ENCODE measurements around the gene TPD52L2.

Gene TPD52L2

DNA sequence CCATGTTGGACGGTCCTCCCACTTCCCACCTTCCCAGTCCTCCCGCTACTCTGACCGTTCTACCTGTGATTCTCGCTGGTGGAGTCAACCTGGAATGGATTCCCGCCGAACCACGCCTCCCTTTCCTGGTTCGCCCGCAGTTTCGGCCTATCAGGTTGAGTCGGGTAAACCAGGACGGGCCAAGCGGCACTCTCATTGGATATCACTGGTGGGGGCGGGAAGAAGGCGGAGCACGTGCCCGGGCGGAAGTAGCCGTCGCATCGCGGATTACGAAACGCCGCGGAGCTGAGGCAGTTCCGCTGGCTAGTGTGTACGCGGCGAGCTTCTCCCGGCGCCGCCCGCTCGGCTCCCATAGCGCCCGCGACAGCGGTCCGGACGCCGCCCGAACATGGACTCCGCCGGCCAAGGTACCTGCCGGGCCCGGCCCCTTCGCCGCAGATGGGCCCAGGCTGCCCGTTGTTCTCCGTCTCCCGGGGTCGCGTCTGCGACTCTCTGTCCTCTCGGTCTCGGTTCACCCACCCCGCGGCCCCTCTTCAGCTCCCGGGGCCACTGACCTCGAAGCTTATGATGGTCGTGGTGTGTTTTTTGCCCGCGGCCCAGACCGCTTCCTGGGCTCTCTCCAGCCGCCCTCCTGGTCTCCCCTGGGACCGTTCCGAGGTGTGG is at the start of gene TPD52L2:
TPD52L2 (plus strand) TSS at position 293 of the 663 bp plus-strand sequence; CDS start at position 389, 96 bp downstream.
- DNase-seq (ENCODE audit: low spot score): peak; percentile 98

DNA sequence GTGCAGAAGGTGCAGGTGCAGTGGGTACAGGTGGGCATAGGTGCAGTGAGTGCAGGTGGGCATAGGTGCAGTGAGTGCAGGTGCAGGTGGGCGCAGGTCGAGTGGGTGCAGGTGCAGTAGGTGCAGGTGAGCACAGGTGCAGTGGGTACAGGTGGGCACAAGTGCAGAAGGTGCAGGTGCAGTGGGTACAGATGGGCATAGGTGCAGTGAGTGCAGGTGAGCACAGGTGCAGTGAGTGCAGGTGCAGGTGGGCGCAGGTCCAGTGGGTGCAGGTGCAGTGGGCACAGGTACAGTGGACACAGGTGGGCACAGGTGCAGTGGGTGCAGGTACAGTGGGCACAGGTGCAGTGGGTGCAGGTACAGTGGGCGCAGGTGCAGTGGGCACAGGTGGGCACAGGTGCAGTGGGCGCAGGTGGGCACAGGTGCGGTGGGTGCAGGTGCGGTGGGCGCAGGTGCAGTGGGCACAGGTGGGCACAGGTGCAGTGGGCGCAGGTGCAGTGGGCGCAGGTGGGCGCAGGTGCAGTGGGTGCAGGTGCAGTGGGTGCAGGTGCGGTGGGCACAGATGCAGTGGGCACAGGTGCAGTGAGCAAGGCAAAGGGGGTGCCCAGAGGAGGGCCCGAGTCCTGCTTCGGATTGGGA is 49.3 kb upstream of the TPD52L2 start:
- DNase-seq (ENCODE audit: low spot score): no peak

DNA sequence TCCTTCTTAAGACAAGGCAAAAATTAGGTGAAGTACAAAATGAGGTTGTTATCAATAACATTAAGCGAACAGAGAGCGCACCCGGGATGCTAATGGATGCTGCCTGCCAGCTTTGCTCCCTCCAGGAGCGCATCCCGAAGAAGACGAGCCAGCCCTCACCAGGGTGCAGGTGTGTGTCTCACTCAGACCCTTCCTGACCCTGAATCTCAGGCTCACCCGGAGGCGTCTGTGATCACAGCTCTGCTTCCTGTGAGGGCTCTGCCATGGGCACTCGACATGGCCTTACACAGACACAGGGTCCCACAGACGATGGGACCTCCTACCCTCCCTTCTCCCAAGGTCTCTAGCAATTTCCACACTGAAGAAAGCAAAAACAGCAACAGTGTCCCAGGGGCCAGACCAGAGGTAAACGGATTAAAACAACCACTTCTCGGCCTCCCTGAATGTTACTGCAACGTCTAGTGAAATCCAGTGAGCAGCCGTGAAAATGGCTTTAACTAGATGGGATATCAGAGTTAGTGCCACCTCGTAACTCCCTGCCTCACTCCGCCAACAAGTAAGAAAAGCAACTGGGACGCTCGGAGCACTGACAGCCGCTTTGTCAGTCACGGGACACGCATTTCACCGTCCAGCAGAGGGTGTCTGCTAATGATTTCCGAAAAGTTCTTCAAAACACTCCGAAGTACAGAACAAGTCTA is 45.7 kb upstream of the TPD52L2 start:
- no peak for DNase-seq (ENCODE audit: low spot score)

DNA sequence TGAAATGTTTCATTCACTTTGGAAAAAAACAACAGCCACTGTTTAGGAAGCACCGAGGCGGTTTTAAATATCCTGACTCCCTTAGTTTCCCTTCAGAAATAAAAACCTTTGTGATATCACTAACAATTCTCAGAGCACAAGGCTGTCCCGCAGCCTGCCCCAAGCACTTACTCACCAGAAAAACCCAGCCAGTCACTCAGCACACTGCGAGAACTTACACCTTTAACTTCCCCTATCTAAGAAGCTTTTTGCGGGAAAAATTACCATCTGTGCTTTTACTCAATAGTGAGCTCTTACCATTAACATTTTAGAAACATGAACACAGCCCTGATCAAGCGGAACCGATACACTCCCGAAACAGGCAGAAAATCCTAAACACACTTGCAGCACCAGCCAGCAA is 43.3 kb upstream of the TPD52L2 start:
- peak; percentile 40 for DNase-seq (ENCODE audit: low spot score)

DNA sequence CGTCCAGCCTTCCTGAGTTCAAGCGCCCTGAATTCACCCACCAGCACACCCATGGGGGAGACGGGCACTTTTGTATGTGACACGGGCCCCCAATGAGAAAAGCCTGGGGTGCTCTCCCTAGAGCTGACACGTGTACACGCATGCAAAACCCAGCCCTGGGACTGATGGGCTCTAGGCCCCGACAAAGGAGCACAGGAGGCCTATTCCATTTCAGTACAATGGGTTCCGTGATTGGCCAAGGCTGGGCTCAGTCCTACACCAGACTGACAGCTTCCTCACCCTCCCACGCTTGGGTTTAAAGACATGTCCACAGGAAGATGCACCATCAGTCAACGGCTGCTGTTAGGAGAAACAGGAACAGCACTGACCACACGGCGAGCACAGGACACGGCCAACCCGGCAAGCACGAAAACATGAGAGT is 42.8 kb upstream of the TPD52L2 start:
- no peak for DNase-seq (ENCODE audit: low spot score)

DNA sequence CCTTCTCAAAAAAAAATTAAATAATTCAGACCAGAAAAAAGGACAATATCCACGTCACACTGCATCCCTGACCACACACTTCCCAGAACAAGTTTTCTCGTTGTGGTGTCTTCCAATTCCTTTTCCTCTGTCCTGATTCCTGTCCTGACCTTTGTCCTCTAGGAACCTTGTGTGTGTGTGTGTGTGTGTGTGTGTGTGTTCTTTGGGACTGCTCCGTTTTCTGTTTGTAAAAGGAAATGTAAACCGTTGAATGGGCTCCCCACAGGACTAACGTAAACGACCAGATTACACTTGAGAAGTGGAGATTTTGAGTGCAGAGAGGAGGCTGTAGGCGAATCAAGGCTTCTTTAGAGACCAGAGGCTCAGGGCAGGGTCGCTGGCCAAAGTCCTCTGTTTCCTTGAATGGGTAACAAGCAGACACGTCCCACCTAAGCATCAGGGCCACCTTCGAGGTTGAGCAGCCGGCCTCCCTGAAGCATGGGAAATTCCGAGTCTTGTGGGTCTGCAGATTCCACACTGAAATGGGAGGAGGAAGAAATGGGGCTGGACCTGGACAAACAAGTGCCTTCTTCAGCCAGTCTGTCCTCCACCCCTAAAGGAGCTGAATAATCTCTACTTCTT is 41.3 kb upstream of the TPD52L2 start:
- DNase-seq (ENCODE audit: low spot score): no peak

DNA sequence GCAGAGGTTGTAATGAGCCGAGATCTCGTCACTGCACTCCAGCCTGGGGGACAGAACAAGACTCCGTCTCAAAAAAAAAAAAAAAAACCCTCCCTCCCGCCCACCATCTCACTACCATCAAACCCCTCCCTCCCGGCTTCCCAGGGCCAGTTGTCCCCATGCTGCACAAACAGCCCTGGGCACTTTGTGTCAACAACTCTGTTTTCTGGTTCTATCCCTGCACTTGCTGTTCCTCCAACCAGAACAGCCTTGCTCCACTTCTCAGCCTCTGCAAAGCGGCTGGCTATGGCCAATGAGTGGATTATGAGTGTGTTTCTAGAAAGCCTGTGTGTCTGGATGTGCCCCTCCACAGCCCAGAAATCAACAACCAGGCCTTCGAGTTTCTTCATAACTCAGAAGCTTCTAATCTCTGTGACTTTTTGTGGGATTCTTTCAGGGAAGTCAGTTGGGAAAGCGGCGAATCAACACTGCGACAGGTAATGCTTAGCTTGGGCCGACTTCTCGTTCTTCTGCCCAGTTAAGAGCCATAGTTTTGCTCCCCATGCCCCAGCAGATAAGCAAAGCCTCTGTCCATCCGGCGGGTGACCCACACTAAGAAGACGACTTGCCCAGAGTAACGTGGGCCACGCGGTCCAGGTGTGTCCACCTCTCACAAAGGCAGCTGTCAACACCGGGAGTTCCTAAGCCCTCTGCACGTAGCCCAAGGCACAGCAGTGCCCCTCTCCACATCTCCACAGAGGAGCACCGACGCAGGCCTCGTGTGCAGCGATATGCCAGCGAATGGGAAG is 39.5 kb upstream of the TPD52L2 start:
- DNase-seq (ENCODE audit: low spot score): no peak

DNA sequence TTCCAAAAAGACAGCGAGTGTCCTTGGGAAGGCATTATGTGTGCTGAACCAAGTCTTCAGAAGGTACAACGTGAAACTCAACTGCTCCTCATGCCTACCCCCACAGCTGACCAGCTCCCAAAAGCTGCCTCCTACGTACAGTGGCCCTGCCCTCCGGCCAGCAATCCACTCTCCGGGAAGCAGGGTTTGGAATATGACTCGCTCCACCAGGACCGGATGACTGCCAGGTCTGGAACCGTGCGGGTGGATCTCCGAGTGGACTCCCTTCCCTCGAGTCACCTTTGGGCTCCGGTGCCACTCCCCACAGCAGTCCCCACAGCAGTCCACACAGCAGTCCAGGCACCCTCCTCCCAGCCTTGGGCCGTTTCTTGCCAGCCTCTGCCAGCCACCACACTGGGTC is 38.3 kb upstream of the TPD52L2 start:
- no peak for DNase-seq (ENCODE audit: low spot score)

DNA sequence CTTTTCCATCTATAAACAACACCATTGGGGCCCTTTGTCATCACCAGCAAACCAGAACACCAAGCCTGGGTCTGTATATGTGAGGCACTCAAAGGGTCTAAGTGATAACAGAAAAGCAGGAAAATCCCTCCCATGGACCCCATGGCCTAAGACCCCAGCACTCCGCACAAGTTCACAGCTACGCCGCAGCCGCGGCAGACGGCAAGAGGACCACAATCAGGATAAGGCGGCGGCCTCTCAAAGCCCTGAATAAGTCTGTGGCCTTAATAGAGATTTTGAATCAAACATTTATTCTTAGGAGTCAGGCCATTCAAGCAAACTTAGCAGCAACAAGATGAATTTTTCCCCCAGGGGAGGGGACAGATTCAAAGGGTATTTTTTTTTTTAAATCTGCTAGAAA is 36.9 kb upstream of the TPD52L2 start:
- no peak for DNase-seq (ENCODE audit: low spot score)

DNA sequence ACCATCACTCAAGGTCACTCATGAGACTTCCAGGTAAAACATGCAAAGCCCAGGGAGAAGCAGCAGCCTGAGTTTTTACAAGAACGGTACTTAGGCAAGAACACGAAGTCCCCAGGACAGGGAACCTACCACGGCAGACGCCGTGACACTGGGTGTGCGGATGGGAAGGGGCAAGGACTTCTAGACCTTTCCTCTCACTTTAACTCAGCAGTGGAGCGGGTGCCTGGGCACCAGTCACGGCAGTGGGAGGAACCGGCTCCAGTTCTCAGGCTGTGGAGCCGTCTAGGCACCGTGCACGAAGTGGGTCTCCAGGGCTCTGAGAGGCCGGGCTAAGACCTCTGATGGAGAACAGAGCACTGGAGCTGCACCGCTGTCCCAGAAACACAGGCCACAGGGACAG is 36.5 kb upstream of the TPD52L2 start:
- DNase-seq (ENCODE audit: low spot score): no peak

DNA sequence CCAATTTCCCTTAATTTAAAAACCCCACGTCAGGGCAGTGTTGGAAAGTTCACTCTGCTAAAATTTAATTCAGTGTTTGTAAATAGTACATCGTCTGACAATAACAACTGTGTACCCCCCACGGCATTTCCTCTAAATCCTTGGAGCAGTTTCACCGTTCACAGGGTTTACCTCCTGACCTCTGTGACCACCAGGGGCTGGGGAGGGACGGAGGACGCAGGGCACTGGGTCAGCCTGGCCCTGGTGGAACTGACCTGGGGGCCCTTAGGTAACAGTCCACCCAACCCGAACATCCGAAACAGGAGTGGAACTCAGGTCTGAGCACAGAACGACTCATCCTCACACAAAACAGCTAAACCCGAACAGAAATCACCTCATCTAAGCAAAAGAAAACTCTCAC is 36.1 kb upstream of the TPD52L2 start:
- no peak for DNase-seq (ENCODE audit: low spot score)

DNA sequence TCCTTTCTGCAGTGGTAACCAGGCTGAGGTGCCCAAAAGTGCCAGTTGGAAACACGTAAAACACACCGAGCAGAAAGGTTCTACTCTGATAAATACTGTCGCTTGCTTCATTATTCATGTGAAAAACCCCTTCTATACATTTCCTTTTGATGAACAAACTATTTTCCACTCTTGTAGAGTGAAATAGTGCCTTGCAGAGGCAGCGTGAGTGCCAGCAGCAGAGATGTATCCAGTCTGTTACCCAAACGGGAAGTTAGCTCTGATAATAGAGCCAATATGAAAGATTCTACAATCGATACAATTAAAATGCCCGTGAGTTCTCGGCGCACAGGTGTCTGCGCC is 35.5 kb upstream of the TPD52L2 start:
- DNase-seq (ENCODE audit: low spot score): no peak

DNA sequence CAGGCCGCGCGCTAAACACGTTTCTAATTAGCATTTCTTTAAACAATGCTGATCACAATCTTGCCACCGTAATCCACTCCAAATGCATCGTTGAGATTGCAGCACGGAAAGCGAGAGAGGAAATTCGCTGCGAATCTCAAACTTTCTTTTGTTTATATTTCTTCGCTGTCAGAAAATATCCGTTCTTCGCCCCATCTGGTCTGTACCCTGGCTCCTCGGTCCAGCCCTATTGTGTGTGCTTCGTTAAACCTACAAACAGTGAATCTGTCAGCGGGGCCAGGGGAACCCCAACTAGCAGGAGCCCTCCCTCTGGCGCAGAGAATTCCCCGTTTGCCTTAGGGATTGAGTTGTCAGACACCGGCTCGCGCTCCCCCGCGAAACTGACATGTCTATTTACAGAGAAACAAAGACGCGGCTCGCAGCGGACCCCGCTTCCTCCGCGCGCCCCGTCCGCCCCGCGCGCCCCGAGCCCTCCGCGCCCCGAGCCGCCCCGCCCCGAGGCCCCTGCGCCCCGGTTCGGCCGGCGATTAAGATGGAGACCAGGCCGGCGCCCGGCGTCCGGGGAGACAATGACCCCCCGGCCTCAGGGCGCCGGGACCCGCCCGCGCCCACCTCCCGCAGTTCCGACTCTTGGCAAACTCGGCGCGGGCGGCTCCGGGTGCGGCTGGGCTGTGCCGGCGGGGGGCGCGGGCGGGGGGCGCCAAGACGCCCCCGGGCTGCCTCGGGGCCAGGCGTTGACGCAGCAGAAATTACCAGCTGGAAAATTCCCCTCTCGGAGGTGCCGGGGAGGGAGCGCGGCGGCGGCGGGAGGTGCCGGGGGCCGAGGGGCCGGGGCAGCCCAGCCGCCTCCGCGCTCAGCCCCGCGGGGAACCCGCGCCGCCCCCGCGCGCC is 34.9 kb upstream of the TPD52L2 start:
- no peak for DNase-seq (ENCODE audit: low spot score)

DNA sequence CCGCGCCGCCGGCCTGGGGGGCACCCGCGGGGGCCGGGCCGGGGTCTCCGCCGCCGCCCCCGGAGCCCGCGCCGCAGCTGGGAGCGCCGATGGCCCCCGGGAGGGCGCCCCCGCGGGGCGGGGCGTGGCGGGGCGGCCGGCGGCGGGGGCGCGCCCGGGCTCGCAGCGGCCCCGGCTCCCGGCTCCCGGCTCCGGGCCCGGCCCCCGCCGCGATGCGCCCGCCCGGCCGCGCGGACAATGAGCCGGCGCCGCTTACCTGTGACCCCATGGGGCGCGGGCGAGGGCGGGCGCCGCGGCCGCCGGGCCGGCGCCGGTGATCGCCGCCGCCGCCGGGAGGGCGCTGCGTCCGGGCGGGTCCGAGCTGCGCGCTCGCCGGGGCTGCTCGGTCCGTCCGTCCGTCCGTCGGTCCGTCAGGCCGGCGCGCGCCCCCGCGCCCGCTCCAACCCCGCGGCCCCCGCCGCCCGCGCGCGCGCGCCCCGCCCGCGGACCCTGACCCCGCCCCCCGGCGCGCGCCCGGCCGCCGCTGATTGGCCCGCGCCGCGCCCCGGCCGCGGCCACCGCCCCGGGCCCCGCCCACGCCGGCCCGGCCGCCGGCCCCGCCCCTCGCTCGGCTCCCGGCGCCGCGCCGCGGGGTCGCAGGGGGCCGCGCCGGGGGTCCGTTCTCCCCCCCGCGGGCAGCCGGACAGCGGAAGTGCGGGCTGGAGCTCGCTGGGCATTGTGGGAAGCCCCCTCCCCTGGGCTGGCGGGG is 34.1 kb upstream of the TPD52L2 start, which contains the start of gene ZBTB46:
ZBTB46 (minus strand) TSS at position 424 of the 748 bp plus-strand sequence. CDS start 40,507 bp downstream, outside the sequence.
- DNase-seq (ENCODE audit: low spot score): peak; percentile 36

DNA sequence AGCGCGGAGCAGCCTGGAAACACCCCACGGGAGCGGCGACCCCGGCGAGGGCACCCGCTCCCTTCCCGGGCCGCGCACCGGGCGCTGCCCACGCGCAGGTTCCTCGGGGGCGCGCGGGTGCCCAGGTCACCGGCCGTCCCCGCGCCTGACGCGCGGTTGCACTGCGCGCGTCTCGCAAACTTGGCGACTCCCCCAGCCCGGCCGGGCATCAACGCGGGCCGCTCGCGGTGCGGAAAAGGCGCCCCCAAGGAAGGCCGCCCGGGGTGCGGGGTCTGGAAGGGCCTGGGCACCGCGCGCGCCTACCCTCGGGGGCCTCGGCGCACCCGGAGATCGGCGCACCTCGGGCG is 33.5 kb upstream of the TPD52L2 start:
- no peak for DNase-seq (ENCODE audit: low spot score)

DNA sequence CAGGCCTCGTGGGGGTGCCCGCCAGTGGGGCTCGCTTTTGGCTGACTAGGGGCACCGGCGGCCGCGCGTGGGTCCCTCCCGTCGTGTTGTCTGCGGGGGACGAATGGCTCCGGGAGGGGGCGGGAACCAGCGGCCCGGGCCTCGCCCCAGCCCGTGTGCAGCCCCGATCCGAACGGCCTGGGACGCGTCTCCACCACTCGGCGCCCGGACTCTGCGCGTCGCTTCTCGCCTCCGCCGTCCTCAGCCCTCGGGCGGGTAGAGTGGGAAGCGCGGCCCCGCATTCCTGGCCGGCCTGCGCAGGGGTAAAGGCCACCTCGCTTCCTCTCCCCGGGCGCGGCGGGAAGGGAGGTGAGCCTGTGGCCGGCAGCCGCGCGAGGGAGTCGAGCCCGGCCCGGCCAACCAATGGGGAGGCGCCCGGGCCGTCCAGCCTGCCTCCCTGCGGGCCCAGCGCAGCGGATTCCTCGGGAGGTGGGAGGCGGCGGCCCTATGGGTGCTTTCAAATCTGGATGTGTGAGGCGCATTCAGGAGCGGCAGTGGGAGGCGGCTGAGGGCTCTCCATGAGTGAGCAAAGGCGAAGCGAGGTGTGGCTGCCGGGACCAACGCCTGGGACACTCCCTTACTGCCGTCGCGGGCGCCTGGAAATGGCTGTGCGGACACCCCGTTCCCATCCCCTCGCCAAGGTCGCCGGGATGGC is 32.9 kb upstream of the TPD52L2 start:
- DNase-seq (ENCODE audit: low spot score): no peak

DNA sequence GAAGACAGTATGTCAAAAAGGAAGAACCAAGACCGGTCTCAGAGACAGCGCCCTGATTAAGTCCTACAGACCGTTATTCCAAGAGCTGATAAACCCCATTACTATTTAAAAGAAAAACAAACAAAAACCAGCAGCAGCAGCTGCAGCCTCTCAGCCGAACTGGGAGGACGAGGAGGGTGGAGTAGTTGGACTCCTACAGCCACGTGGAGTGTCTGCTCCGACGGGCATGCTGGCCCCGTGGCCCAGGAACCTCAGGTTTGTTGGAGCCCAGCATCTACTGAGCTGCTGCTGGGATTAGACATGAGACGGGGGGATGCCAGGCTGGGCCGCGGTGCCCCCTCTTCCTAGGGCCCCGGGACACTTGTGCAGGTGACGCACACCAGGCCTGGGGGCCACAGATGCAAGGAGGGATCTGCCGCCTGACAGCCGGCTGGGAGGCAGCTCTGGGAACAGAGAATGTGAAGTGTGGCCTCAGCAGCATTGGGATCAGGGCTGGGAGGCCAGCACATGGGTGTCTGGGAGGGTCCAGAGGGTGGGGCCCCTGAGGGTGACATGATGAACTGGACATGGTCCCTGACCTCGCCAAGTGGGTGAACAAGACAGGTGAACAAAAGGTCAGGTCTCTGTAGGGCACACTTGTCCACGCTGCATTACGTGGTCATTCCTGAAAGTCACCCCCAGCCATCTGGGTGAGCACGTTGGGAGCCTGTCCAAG is 31.1 kb upstream of the TPD52L2 start:
- DNase-seq (ENCODE audit: low spot score): no peak

DNA sequence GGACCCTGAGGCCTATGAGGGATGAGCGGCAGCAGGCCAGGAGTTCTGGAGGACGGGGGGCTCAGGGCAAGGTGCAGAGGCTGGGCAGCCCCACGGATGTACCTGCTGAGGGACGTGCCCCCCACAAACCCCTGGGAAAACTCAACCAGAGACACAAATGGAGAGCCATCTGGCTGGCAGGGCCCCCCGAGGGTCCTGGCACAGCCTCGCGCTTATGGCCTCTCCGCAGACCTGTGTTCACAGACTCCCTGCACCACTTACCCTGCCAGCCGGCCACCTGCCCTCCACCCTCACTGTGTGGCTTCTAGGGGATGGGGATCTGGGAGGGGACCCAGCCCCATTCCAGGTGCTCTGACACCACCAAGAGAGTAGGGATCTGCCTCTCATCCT is 30.6 kb upstream of the TPD52L2 start:
- DNase-seq (ENCODE audit: low spot score): no peak
